Liver (tissue), 9 donors: Measurements from ENCODE around the gene SLC37A2. TPM values are rescaled to one million over a fixed set of nuclear protein-coding genes. Genes with fewer than 3 reads are reported as not detected.
A peak's percentile ranks its signal among the peaks of the same experiment; 100 is the strongest.

Experiments
- DNase-seq: peaks from one replicate; pipeline ENCODE4 v3.0.0-alpha.2; 2017; ENCODE audit warnings: low spot score
- H3K27ac ChIP-seq, 2 donors: one replicate each; pipeline ENCODE4 v1.7.0; 2013; ENCODE audit warnings: inconsistent platforms in 2 of 2, low read length in 2 of 2, control low read depth in 1 of 2, low read depth in 1 of 2, mild to moderate bottlenecking in 1 of 2
- H3K27me3 ChIP-seq, 4 donors: one replicate each; pipeline versions ENCODE4 v1.6.1 to v1.7.0; 2013; ENCODE audit warnings: low read length in 3 of 4, inconsistent platforms in 1 of 4, mild to moderate bottlenecking in 1 of 4, moderate library complexity in 1 of 4; ENCODE audit not compliant: control insufficient read depth in 4 of 4, insufficient read depth in 4 of 4
- H3K36me3 ChIP-seq, 4 donors: one replicate each; pipeline versions ENCODE4 v1.6.1 to v1.7.0; 2013; ENCODE audit warnings: low read length in 3 of 4, mild to moderate bottlenecking in 3 of 4, low read depth in 1 of 4, moderate library complexity in 1 of 4; ENCODE audit not compliant: control insufficient read depth in 4 of 4, insufficient read depth in 3 of 4
- H3K4me1 ChIP-seq, 4 donors: one replicate each; pipeline versions ENCODE4 v1.6.1 to v1.7.0; 2013; ENCODE audit warnings: low read length in 3 of 4, mild to moderate bottlenecking in 3 of 4, moderate library complexity in 1 of 4; ENCODE audit not compliant: control insufficient read depth in 4 of 4, insufficient read depth in 4 of 4
- H3K4me3 ChIP-seq, 3 donors: one replicate each; pipeline versions ENCODE4 v1.6.1 to v1.7.0; 2013; ENCODE audit warnings: low read length in 3 of 3, control low read depth in 1 of 3, low read depth in 1 of 3, mild to moderate bottlenecking in 1 of 3
- H3K9ac ChIP-seq, 2 donors: one replicate each; pipeline ENCODE4 v1.7.0; 2013; ENCODE audit warnings: low read length in 2 of 2, mild to moderate bottlenecking in 2 of 2, moderate library complexity in 2 of 2, control low read depth in 1 of 2, low read depth in 1 of 2
- H3K9me3 ChIP-seq, 4 donors: one replicate each; pipeline versions ENCODE4 v1.6.1 to v1.7.0; 2013; ENCODE audit warnings: low read length in 3 of 4; ENCODE audit not compliant: control insufficient read depth in 4 of 4
- ATF3 ChIP-seq: IDR thresholded peaks from 2 replicates; pipeline ENCODE4 v1.6.1; 2016; ENCODE audit warnings: antibody characterized with exemption
- CTCF ChIP-seq: fragments of 150-350 bp; IDR thresholded peaks from 2 replicates; pipeline ENCODE4 v1.5.1; 2017; ENCODE audit warnings: improper control_type of control experiment, low read depth, low read length; ENCODE audit not compliant: missing input control
- EGR1 ChIP-seq, 2 donors: IDR thresholded peaks; 2 replicates each; pipeline ENCODE4 v1.6.1; 2016 to 2018; ENCODE audit warnings: antibody characterized with exemption in 2 of 2, low read depth in 2 of 2
- FOXA1 ChIP-seq: IDR thresholded peaks from 2 replicates; pipeline ENCODE4 v1.6.1; 2016; ENCODE audit warnings: antibody characterized with exemption
- FOXA2 ChIP-seq: IDR thresholded peaks from 2 replicates; pipeline ENCODE4 v1.6.1; 2016; ENCODE audit warnings: antibody characterized with exemption
- GABPA ChIP-seq, 2 donors: IDR thresholded peaks in 1 of 2; conservative IDR thresholded peaks in 1 of 2; 2 replicates each; pipeline ENCODE4 v1.6.1; 2016; ENCODE audit warnings: antibody characterized with exemption in 2 of 2, mild to moderate bottlenecking in 1 of 2, moderate library complexity in 1 of 2
- HNF4A ChIP-seq, 2 donors: conservative IDR thresholded peaks; 2 replicates each; pipeline ENCODE4 v1.6.1; 2016; ENCODE audit warnings: antibody characterized with exemption in 2 of 2, mild to moderate bottlenecking in 2 of 2
- HNF4G ChIP-seq: IDR thresholded peaks from 2 replicates; pipeline ENCODE4 v1.6.1; 2016; ENCODE audit warnings: antibody characterized with exemption
- JUND ChIP-seq, 2 donors: IDR thresholded peaks; 2 replicates each; pipeline ENCODE4 v1.6.1; 2016; ENCODE audit warnings: antibody characterized with exemption in 2 of 2
- MAX ChIP-seq: IDR thresholded peaks from 2 replicates; pipeline ENCODE4 v1.6.1; 2016; ENCODE audit warnings: antibody characterized with exemption
- NR2F2 ChIP-seq: IDR thresholded peaks from 2 replicates; pipeline ENCODE4 v1.6.1; 2016; ENCODE audit warnings: antibody characterized with exemption
- RAD21 ChIP-seq, 2 donors: IDR thresholded peaks; 2 replicates each; pipeline ENCODE4 v1.6.1; 2016; ENCODE audit warnings: antibody characterized with exemption in 2 of 2, mild to moderate bottlenecking in 2 of 2
- REST ChIP-seq: IDR thresholded peaks from 2 replicates; pipeline ENCODE4 v1.6.1; 2016; ENCODE audit warnings: antibody characterized with exemption, mild to moderate bottlenecking
- RXRA ChIP-seq, 2 donors: IDR thresholded peaks; 2 replicates each; pipeline ENCODE4 v1.6.1; 2017 to 2018; ENCODE audit warnings: antibody characterized with exemption in 2 of 2, mild to moderate bottlenecking in 1 of 2
- SP1 ChIP-seq: IDR thresholded peaks from 2 replicates; pipeline ENCODE4 v1.6.1; 2018; ENCODE audit warnings: antibody characterized with exemption, mild to moderate bottlenecking
- TAF1 ChIP-seq: conservative IDR thresholded peaks from 2 replicates; pipeline ENCODE4 v1.6.1; 2016; ENCODE audit warnings: antibody characterized with exemption, mild to moderate bottlenecking
- YY1 ChIP-seq: IDR thresholded peaks from 2 replicates; pipeline ENCODE4 v1.6.1; 2016; ENCODE audit warnings: antibody characterized with exemption, mild to moderate bottlenecking
- ZBTB33 ChIP-seq: IDR thresholded peaks from 2 replicates; pipeline ENCODE4 v1.6.1; 2016; ENCODE audit warnings: antibody characterized with exemption
- WGBS: extraction: QIAGEN DNeasy Blood & Tissue Kit; methylation state at CpG from one replicate; pipeline ENCODE4 v1.1.7; 2013; 5-methylcytosine and 5-hydroxymethylcytosine counted together
- polyA plus RNA-seq, 2 donors: library from polyadenylated mRNA; stranded (reverse) in 1 of 2; unstranded in 1 of 2; fragments of 200-250 nt in 1 of 2; fragments of >200 nt in 1 of 2; fragmentation: Nextera tagmentation in 1 of 2; extraction: Ambion mirVana in 1 of 2; gene quantifications; one replicate each; pipeline versions ENCODE4 v1.2.1 to v1.2.3, GENCODE V29; 2013 to 2015
- total RNA-seq, 2 donors: library from RNA; depleted of rRNA; stranded (reverse); fragments of >200 nt; gene quantifications; one replicate each; pipeline ENCODE4 v1.2.3, GENCODE V29; 2014
- donor health status: healthy.
- donor health status: healthy.
- donor health status: healthy.
- donor health status: healthy.
- donor health status: healthy.

Gene SLC37A2
- total and polyA plus RNA-seq, 4 donors = 0.51 to 12.3 (median 5.6) TPM

GRCh38 chr11:125056931-125057692 lies 6.0 kb upstream of the SLC37A2 start:
- H3K9me3 ChIP-seq = no peaks in the 10 kb centered on the region
- peak; percentile 51 to 79 for TF ChIP-seq HNF4A (conservative IDR thresholded peaks at IDR 0.05)
- TF ChIP-seq CTCF = no peak
- TF ChIP-seq RXRA (IDR thresholded peaks at IDR 0.05) = peak; percentile 21 to 51
- no peak overlapping the region for H3K27ac ChIP-seq
- no peak overlapping the region for H3K9ac ChIP-seq
- no peak overlapping the region for H3K4me3 ChIP-seq
- H3K4me1 ChIP-seq = no peaks in the 10 kb centered on the region
- no peaks in the 10 kb centered on the region for H3K27me3 ChIP-seq
- no peaks in the 10 kb centered on the region for H3K36me3 ChIP-seq
- no peak for DNase-seq
- WGBS = 67% methylated on average over 5 of the region's 5 CpGs

- DNase-seq = no peak
- H3K4me1 ChIP-seq = no peaks in the 10 kb centered on the region
- no peaks in the 10 kb centered on the region for H3K27me3 ChIP-seq
- H3K9me3 ChIP-seq = no peaks in the 10 kb centered on the region
- H3K27ac ChIP-seq = no peak overlapping the region
- H3K4me3 ChIP-seq = no peak overlapping the region
- H3K9ac ChIP-seq = no peak overlapping the region
- WGBS = 94% methylated on average over 5 of the region's 5 CpGs
- no peak for TF ChIP-seq GABPA (IDR thresholded peaks at IDR 0.05 in 1 of 2, conservative IDR thresholded peaks at IDR 0.05 in 1 of 2)
- no peak for TF ChIP-seq ZBTB33
- TF ChIP-seq YY1 = no peak
- TF ChIP-seq RXRA (IDR thresholded peaks at IDR 0.05) = no peak
- no peak for TF ChIP-seq ATF3
- TF ChIP-seq REST = no peak
- TF ChIP-seq EGR1 (IDR thresholded peaks at IDR 0.05; ENCODE audit: low read depth in 2 of 2) = no peak
- TF ChIP-seq RAD21 (IDR thresholded peaks at IDR 0.05) = no peak
- TF ChIP-seq TAF1 = no peak
- no peak for TF ChIP-seq JUND (IDR thresholded peaks at IDR 0.05)
- TF ChIP-seq HNF4A (conservative IDR thresholded peaks at IDR 0.05) = no peak
- no peak for TF ChIP-seq SP1
- TF ChIP-seq NR2F2 = no peak
- no peak for TF ChIP-seq MAX
- no peak for TF ChIP-seq FOXA2
- TF ChIP-seq FOXA1 = no peak
- TF ChIP-seq HNF4G = no peak
- no peak for TF ChIP-seq CTCF
- H3K36me3 ChIP-seq = no peaks in the 10 kb centered on the region
These were observed 5.5 kb upstream of the SLC37A2 start for GRCh38 chr11:125057693-125058016.
